GM23338 (cell line): ENCODE data around the gene IL36RN. TPM values are rescaled to one million over a fixed set of nuclear protein-coding genes. Genes with fewer than 3 reads are reported as not detected.

Source experiments
- ATAC-seq: fragments of 200-7000 bp; cut with Tn5 transposase; 3 replicates; pipeline ENCODE4 v1.9.1; 2020
- DNase-seq: peaks from one replicate; pipeline ENCODE4 v3.0.0-alpha.2; 2015; ENCODE audit warnings: low spot score
- H2AFZ ChIP-seq: fragments of 200-600 bp; sonication (generic); 2 replicates; pipeline ENCODE4 v1.8.0; 2016; ENCODE audit warnings: antibody characterized with exemption, mild to moderate bottlenecking, moderate library complexity
- H3F3A ChIP-seq: fragments of 200-600 bp; sonication (generic); replicated peaks from 2 replicates; pipeline ENCODE4 v1.8.0; 2017; ENCODE audit warnings: antibody characterized with exemption, mixed run types, low read depth
- H3K27ac ChIP-seq: fragments of 200-600 bp; sonication (generic); 2 replicates; pipeline ENCODE4 v1.6.1; 2016; ENCODE audit warnings: low read depth
- H3K27me3 ChIP-seq: fragments of 200-600 bp; sonication (generic); 2 replicates; pipeline ENCODE4 v1.8.0; 2016; ENCODE audit warnings: mild to moderate bottlenecking, mixed run types, moderate library complexity; ENCODE audit not compliant: insufficient read depth
- H3K36me3 ChIP-seq: fragments of 200-600 bp; sonication (generic); 2 replicates; pipeline ENCODE4 v1.8.0; 2016; ENCODE audit warnings: mild to moderate bottlenecking; ENCODE audit not compliant: insufficient read depth
- H3K4me1 ChIP-seq: fragments of 200-600 bp; sonication (generic); 2 replicates; pipeline ENCODE4 v1.8.0; 2016; ENCODE audit warnings: mild to moderate bottlenecking, moderate library complexity; ENCODE audit not compliant: insufficient read depth
- H3K4me2 ChIP-seq: fragments of 200-600 bp; sonication (generic); 2 replicates; pipeline ENCODE4 v1.7.1; 2017; ENCODE audit warnings: mixed run types
- H3K4me3 ChIP-seq: fragments of 200-600 bp; sonication (generic); 2 replicates; pipeline ENCODE4 v1.6.1; 2016; ENCODE audit warnings: mixed run types
- H3K79me2 ChIP-seq: fragments of 200-600 bp; sonication (generic); replicated peaks from 2 replicates; pipeline ENCODE4 v1.8.0; 2017; ENCODE audit warnings: mild to moderate bottlenecking; ENCODE audit not compliant: insufficient read depth
- H3K9me2 ChIP-seq: fragments of 200-600 bp; sonication (generic); 2 replicates; pipeline ENCODE4 v1.8.0; 2017; ENCODE audit not compliant: insufficient read depth
- H4K20me1 ChIP-seq: fragments of 200-600 bp; sonication (generic); replicated peaks from 2 replicates; pipeline ENCODE4 v1.8.0; 2017; ENCODE audit warnings: mild to moderate bottlenecking; ENCODE audit not compliant: insufficient read depth
- H3K27ac Mint-ChIP-seq: 2 replicates; pipeline ENCODE4 v1.8.0; 2020; ENCODE audit warnings: inconsistent platforms, mild to moderate bottlenecking, moderate library complexity, mixed read lengths
- H3K27me3 Mint-ChIP-seq: 3 replicates; pipeline ENCODE4 v1.8.0; 2022; ENCODE audit warnings: low read depth, mild to moderate bottlenecking, moderate library complexity, mixed read lengths, inconsistent platforms; ENCODE audit not compliant: insufficient read depth, poor library complexity
- H3K36me3 Mint-ChIP-seq: 3 replicates; pipeline ENCODE4 v1.8.0; 2021; ENCODE audit warnings: low read depth, mild to moderate bottlenecking, inconsistent platforms, moderate library complexity, mixed read lengths
- H3K4me1 Mint-ChIP-seq: 3 replicates; pipeline ENCODE4 v1.8.0; 2020; ENCODE audit warnings: mild to moderate bottlenecking, inconsistent platforms, mixed read lengths
- H3K4me3 Mint-ChIP-seq: 3 replicates; pipeline ENCODE4 v1.8.0; 2021; ENCODE audit warnings: moderate library complexity, mild to moderate bottlenecking, inconsistent platforms, mixed read lengths
- H3K9me3 Mint-ChIP-seq: 3 replicates; pipeline ENCODE4 v1.8.0; 2020; ENCODE audit warnings: moderate library complexity, mild to moderate bottlenecking, inconsistent platforms, mixed read lengths
- CREB1 ChIP-seq: fragments of 250-450 bp; sonication (Bioruptor Pico); IDR thresholded peaks from 2 replicates; pipeline ENCODE4 v1.5.0; 2020; ENCODE audit warnings: low read depth, mild to moderate bottlenecking, moderate library complexity
- EZH2 ChIP-seq: fragments of 200-600 bp; sonication (generic); IDR thresholded peaks from one replicate; pipeline ENCODE4 v1.8.0; 2017; ENCODE audit warnings: antibody characterized with exemption, mild to moderate bottlenecking, low read depth; ENCODE audit not compliant: unreplicated experiment
- EZH2phosphoT487 ChIP-seq: fragments of 200-600 bp; sonication (generic); IDR thresholded peaks from one replicate; pipeline ENCODE4 v1.8.1; 2018; ENCODE audit warnings: antibody characterized with exemption; ENCODE audit not compliant: unreplicated experiment
- NANOG ChIP-seq: IDR thresholded peaks from 2 replicates; pipeline ENCODE4 v1.6.1; 2016; ENCODE audit warnings: antibody characterized with exemption, borderline replicate concordance
- POLR2AphosphoS5 ChIP-seq: IDR thresholded peaks from 2 replicates; pipeline ENCODE4 v1.6.1; 2016; ENCODE audit warnings: antibody characterized with exemption, low read depth
- STAT1 ChIP-seq: IDR thresholded peaks from one replicate; pipeline ENCODE4 v1.6.1; 2016; ENCODE audit warnings: antibody characterized with exemption; ENCODE audit not compliant: unreplicated experiment
- ZNF114 ChIP-seq: fragments of 250-450 bp; sonication (Bioruptor Pico); IDR thresholded peaks from 2 replicates; pipeline ENCODE4 v1.5.0; 2020; ENCODE audit warnings: mild to moderate bottlenecking, moderate library complexity
- ZNF331 ChIP-seq: fragments of 250-450 bp; sonication (Bioruptor Pico); IDR thresholded peaks from 2 replicates; pipeline ENCODE4 v1.5.0; 2020; ENCODE audit warnings: low read depth, mild to moderate bottlenecking, moderate library complexity
- polyA plus RNA-seq: library from polyadenylated mRNA; unstranded; fragments of >200 nt; fragmentation: Nextera tagmentation; extraction: Ambion mirVana; gene quantifications from 2 replicates; pipeline ENCODE4 v1.2.1, GENCODE V29; 2016
- total RNA-seq: library from RNA; depleted of rRNA; stranded (reverse); fragments of >200 nt; shearing (Covaris generic); gene quantifications from 2 replicates; pipeline ENCODE4 v1.2.3, GENCODE V29; 2014
- TF ChIP-seq, protein P1 (sequence below): IDR thresholded peaks from one replicate; pipeline ENCODE4 v1.6.1; 2018; ENCODE audit warnings: antibody characterized with exemption; ENCODE audit not compliant: unreplicated experiment
- TF ChIP-seq, protein P2 (sequence below), 2 experiments: fragments of 200-600 bp in 1 of 2; sonication (generic) in 1 of 2; conservative IDR thresholded peaks; 2 replicates each; pipeline versions ENCODE4 v1.5.1 to v1.6.1; 2016 to 2017; ENCODE audit warnings: antibody characterized with exemption in 2 of 2, low read depth in 2 of 2, mild to moderate bottlenecking in 2 of 2, moderate library complexity in 1 of 2
- TF ChIP-seq, protein P3 (sequence below): IDR thresholded peaks from 2 replicates; pipeline ENCODE4 v1.6.1; 2016; ENCODE audit warnings: antibody characterized with exemption

Gene IL36RN
- total and polyA plus RNA-seq, 2 experiments from 2014 or later = not detected

GRCh38 chr2:113015655-113016054, 43.3 kb upstream of the IL36RN start (continued):
- TF ChIP-seq, protein P1, sequence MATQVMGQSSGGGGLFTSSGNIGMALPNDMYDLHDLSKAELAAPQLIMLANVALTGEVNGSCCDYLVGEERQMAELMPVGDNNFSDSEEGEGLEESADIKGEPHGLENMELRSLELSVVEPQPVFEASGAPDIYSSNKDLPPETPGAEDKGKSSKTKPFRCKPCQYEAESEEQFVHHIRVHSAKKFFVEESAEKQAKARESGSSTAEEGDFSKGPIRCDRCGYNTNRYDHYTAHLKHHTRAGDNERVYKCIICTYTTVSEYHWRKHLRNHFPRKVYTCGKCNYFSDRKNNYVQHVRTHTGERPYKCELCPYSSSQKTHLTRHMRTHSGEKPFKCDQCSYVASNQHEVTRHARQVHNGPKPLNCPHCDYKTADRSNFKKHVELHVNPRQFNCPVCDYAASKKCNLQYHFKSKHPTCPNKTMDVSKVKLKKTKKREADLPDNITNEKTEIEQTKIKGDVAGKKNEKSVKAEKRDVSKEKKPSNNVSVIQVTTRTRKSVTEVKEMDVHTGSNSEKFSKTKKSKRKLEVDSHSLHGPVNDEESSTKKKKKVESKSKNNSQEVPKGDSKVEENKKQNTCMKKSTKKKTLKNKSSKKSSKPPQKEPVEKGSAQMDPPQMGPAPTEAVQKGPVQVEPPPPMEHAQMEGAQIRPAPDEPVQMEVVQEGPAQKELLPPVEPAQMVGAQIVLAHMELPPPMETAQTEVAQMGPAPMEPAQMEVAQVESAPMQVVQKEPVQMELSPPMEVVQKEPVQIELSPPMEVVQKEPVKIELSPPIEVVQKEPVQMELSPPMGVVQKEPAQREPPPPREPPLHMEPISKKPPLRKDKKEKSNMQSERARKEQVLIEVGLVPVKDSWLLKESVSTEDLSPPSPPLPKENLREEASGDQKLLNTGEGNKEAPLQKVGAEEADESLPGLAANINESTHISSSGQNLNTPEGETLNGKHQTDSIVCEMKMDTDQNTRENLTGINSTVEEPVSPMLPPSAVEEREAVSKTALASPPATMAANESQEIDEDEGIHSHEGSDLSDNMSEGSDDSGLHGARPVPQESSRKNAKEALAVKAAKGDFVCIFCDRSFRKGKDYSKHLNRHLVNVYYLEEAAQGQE = no peak
- TF ChIP-seq EZH2phosphoT487 (no peak), POLR2AphosphoS5 (no peak), ZNF114 (CRISPR knock-in tag) (no peak), ZNF331 (CRISPR knock-in tag) (no peak), NANOG (no peak), STAT1 (no peak), CREB1 (CRISPR knock-in tag) (no peak)
- TF ChIP-seq, protein P2, sequence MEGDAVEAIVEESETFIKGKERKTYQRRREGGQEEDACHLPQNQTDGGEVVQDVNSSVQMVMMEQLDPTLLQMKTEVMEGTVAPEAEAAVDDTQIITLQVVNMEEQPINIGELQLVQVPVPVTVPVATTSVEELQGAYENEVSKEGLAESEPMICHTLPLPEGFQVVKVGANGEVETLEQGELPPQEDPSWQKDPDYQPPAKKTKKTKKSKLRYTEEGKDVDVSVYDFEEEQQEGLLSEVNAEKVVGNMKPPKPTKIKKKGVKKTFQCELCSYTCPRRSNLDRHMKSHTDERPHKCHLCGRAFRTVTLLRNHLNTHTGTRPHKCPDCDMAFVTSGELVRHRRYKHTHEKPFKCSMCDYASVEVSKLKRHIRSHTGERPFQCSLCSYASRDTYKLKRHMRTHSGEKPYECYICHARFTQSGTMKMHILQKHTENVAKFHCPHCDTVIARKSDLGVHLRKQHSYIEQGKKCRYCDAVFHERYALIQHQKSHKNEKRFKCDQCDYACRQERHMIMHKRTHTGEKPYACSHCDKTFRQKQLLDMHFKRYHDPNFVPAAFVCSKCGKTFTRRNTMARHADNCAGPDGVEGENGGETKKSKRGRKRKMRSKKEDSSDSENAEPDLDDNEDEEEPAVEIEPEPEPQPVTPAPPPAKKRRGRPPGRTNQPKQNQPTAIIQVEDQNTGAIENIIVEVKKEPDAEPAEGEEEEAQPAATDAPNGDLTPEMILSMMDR (conservative IDR thresholded peaks at IDR 0.05; ENCODE audit: low read depth in 2 of 2) = no peak
- TF ChIP-seq, protein P3, sequence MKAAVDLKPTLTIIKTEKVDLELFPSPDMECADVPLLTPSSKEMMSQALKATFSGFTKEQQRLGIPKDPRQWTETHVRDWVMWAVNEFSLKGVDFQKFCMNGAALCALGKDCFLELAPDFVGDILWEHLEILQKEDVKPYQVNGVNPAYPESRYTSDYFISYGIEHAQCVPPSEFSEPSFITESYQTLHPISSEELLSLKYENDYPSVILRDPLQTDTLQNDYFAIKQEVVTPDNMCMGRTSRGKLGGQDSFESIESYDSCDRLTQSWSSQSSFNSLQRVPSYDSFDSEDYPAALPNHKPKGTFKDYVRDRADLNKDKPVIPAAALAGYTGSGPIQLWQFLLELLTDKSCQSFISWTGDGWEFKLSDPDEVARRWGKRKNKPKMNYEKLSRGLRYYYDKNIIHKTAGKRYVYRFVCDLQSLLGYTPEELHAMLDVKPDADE = no peak

DNA sequence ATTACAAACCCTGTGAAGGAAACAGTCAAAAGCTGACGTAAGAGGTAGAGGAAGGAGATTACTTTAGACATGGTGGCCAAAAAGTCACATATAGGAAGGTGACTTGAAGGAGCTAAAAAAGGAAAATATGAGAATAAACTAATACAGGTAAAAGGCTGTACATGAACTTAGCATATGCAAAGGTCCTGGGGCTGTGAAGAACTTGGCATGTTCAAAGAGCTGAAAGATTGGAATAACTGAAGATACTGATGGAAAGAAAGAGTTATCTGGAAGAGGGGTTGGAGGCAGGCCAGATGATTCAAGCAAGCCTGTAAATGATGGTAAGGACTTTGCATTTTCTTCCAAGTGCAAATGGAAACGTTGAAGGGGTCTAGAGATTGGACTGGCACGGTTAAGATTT, 40.5 kb upstream of the IL36RN start:
- no peaks in the 10 kb centered on the region for H3K79me2 ChIP-seq
- no peak for DNase-seq
- H3K27me3 Mint-ChIP-seq = peaks cover 5% of the 10 kb centered on the region
- TF ChIP-seq, protein P2 (conservative IDR thresholded peaks at IDR 0.05; ENCODE audit: low read depth in 2 of 2) = no peak
- TF ChIP-seq STAT1 (no peak), EZH2 (no peak), NANOG (no peak)
- TF ChIP-seq, protein P1 = no peak
- H3K4me3 Mint-ChIP-seq = no peak overlapping the region
- no peaks in the 10 kb centered on the region for H3K36me3 ChIP-seq
- peaks cover 5% of the 10 kb centered on the region; the same call in 1 of the 2 replicates for H3K9me2 ChIP-seq
- no peak overlapping the region for H2AFZ ChIP-seq
- H3K9me3 Mint-ChIP-seq = peaks cover 18% of the 10 kb centered on the region
- no peaks in the 10 kb centered on the region for H3K4me1 ChIP-seq
- H4K20me1 ChIP-seq = no peaks in the 10 kb centered on the region
- no peaks in the 10 kb centered on the region; the same call in 2 of the 3 replicates for H3K4me1 Mint-ChIP-seq
- H3K4me2 ChIP-seq = no peak overlapping the region
- H3F3A ChIP-seq = no peaks in the 10 kb centered on the region
- ATAC-seq = no peak
- no peak overlapping the region for H3K27ac Mint-ChIP-seq
- no peaks in the 10 kb centered on the region for H3K27me3 ChIP-seq
- H3K27ac ChIP-seq = no peak overlapping the region
- peaks cover 3% of the 10 kb centered on the region; the same call in 1 of the 3 replicates for H3K36me3 Mint-ChIP-seq
- H3K4me3 ChIP-seq = no peak overlapping the region
